RWPE2 (cell line): ENCODE results near the gene LTA4H.

Experiments
- ATAC-seq: fragments of 200-7000 bp; cut with Tn5 transposase; 3 replicates; pipeline ENCODE4 v1.9.1; 2021; ENCODE audit warnings: low read depth
- DNase-seq: peaks from one replicate; pipeline ENCODE4 v3.0.0-alpha.2; 2020; ENCODE audit warnings: low spot score
- H3K27ac ChIP-seq: fragments of 450-650 bp; 2 replicates; pipeline ENCODE4 v1.5.1; 2017; ENCODE audit warnings: mild to moderate bottlenecking; ENCODE audit not compliant: poor library complexity, severe bottlenecking
- H3K27me3 ChIP-seq: fragments of 250-450 bp; sonication (Bioruptor Pico); 2 replicates; pipeline ENCODE4 v1.5.1; 2021; ENCODE audit warnings: mild to moderate bottlenecking, moderate library complexity; ENCODE audit not compliant: insufficient read depth, poor library complexity, severe bottlenecking
- H3K36me3 ChIP-seq: fragments of 250-450 bp; sonication (Bioruptor Pico); 2 replicates; pipeline ENCODE4 v1.5.1; 2020; ENCODE audit warnings: low read depth, mild to moderate bottlenecking, moderate library complexity
- H3K4me1 ChIP-seq: fragments of 250-450 bp; sonication (Bioruptor Pico); 2 replicates; pipeline ENCODE4 v1.5.1; 2021; ENCODE audit warnings: mild to moderate bottlenecking, moderate library complexity; ENCODE audit not compliant: insufficient read depth, poor library complexity, severe bottlenecking
- H3K4me3 ChIP-seq: fragments of 250-450 bp; sonication (Bioruptor Pico); 2 replicates; pipeline ENCODE4 v1.5.1; 2021; ENCODE audit warnings: mild to moderate bottlenecking, moderate library complexity; ENCODE audit not compliant: severe bottlenecking
- H3K9me3 ChIP-seq: fragments of 250-450 bp; sonication (Bioruptor Pico); 2 replicates; pipeline ENCODE4 v1.5.1; 2021; ENCODE audit warnings: mild to moderate bottlenecking, moderate library complexity; ENCODE audit not compliant: severe bottlenecking
- TF ChIP-seq, protein P1 (sequence below): fragments of 450-650 bp; IDR thresholded peaks from one replicate; pipeline ENCODE4 v1.5.1; 2017; ENCODE audit warnings: mild to moderate bottlenecking, moderate library complexity; ENCODE audit not compliant: poor library complexity, severe bottlenecking

Gene LTA4H

DNA sequence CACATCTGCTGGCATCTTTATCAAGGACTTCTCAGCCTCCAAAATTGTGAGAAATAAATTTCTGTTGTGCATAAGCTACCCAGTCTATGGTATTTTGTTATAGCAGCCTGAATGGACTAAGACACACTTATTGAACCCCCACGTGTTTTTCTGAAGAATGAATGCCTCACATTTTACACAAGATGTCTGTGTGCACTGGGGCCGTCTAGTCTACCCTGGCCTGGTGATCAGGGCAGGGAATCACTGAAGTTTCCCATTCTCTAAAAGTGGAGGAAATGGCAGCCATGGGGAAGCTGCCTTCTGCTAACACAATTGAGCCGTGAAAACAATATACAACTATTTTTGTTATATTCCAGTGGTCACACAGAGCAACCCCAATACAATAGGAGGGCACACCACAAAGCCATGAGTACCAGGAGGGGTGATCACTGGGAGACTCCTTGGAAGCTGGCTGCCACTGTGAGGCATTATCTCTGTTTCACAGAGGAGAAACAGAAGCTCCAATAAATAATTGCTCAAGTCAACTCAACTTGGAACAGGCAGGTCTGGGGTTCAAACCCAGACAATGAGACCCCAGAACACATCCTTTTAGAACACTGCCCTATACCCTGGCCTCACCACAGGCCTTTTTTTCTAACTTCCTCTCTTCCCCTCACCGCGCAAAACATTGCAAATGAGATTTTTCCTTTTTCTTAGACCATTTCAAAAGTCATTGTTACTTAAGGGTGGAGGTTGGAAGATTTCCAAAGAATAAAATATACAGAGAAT lies 18.3 kb upstream of the LTA4H start:
- peaks cover 6% of the 10 kb centered on the region for H3K4me1 ChIP-seq
- no peak for DNase-seq
- TF ChIP-seq, protein P1, sequence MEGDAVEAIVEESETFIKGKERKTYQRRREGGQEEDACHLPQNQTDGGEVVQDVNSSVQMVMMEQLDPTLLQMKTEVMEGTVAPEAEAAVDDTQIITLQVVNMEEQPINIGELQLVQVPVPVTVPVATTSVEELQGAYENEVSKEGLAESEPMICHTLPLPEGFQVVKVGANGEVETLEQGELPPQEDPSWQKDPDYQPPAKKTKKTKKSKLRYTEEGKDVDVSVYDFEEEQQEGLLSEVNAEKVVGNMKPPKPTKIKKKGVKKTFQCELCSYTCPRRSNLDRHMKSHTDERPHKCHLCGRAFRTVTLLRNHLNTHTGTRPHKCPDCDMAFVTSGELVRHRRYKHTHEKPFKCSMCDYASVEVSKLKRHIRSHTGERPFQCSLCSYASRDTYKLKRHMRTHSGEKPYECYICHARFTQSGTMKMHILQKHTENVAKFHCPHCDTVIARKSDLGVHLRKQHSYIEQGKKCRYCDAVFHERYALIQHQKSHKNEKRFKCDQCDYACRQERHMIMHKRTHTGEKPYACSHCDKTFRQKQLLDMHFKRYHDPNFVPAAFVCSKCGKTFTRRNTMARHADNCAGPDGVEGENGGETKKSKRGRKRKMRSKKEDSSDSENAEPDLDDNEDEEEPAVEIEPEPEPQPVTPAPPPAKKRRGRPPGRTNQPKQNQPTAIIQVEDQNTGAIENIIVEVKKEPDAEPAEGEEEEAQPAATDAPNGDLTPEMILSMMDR: no peak
- H3K36me3 ChIP-seq: no peaks in the 10 kb centered on the region
- ATAC-seq: no peak
- no peak overlapping the region for H3K4me3 ChIP-seq
- H3K27me3 ChIP-seq: no peaks in the 10 kb centered on the region
- no peaks in the 10 kb centered on the region for H3K9me3 ChIP-seq
- no peak overlapping the region for H3K27ac ChIP-seq

DNA sequence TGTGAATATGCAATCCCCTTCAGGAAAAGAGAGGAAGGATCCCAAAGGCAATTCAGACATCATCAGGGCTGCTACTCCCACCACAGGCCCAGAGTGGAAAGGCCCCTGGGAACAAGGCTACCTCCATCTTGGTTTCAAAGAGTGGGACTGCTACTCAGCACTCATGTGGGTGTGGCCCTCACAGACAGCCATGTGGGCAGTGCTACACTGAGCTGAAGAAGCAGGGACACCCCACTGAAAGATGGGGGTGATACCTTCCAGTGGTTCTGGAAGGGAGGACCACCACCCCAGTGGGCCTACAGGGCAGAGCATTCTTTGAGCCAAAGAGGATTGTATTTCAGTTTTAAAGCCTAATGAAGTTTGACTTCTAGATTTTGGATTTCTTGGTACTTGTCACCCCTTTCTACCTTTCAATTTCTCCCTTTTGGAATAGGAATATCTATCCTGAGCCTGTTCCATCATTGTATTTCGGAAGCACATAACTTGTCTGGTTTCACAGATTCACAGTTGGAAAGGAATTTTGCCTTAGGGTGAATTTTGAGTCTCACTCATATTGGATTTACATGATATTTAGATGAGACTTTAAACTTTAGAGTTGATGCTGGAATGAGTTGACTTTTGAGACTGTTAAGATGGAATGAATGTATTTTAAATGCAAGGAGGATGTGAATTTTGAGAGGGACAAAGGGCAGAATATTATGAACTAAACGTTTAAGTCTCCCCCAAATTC lies 16.5 kb upstream of the LTA4H start:
- H3K9me3 ChIP-seq: no peaks in the 10 kb centered on the region
- H3K27me3 ChIP-seq: no peaks in the 10 kb centered on the region
- H3K36me3 ChIP-seq: no peaks in the 10 kb centered on the region
- peaks cover 17% of the 10 kb centered on the region for H3K4me1 ChIP-seq
- no peak for ATAC-seq
- DNase-seq: no peak
- H3K4me3 ChIP-seq: no peak overlapping the region
- TF ChIP-seq, protein P1: no peak
- H3K27ac ChIP-seq: no peak overlapping the region

DNA sequence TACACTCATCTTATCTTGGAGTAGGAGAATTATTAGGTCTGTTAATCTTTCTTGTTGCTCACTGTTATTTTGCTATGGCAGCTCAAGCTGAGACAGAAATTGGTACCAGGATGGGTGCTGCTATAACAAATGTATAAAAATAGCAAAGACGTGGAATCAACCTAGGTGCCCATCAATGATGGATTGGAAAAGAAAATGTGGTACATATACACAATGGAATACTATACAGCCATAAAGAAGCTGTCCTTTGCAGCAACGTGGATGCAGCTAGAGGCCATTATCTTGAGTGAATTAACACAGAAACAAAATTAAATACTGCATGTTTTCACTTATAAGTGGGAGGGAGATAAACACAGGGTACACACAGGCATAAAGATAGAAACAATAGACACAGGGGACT lies 14.8 kb upstream of the LTA4H start:
- ATAC-seq (no peak), DNase-seq (no peak)
- Histone ChIP-seq H3K4me3 (no peak overlapping the region), H3K27me3 (no peaks in the 10 kb centered on the region), H3K9me3 (no peaks in the 10 kb centered on the region), H3K4me1 (peaks cover 22% of the 10 kb centered on the region), H3K27ac (no peak overlapping the region), H3K36me3 (no peaks in the 10 kb centered on the region)
- TF ChIP-seq, protein P1: no peak

DNA sequence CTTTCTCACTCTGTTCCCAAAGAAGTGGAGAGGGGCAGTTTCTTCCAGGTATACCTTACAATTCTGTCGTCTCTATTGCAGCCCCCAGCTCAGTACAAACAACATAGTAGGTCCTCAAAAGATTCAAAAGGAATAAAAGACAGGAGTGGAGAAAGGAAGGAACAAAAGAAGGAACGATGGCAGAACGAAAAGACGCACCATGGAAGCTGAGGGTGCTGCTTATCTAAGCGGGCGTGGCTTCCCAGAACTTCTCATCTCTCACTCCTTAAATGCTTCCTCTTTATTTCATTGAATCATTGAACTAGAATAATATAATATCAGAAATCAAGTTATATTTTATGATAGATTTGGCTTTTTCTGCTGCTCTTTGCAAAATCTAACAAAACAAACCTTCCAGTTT lies 13.7 kb upstream of the LTA4H start:
- H3K4me1 ChIP-seq: peaks cover 29% of the 10 kb centered on the region

More for the DNA sequence above, 13.7 kb upstream of the LTA4H start:
- H3K9me3 ChIP-seq: no peaks in the 10 kb centered on the region
- H3K27ac ChIP-seq: peak overlapping the region; percentile 90
- DNase-seq: no peak
- H3K4me3 ChIP-seq: no peak overlapping the region
- no peak for ATAC-seq
- no peaks in the 10 kb centered on the region for H3K36me3 ChIP-seq
- TF ChIP-seq, protein P1: no peak
- H3K27me3 ChIP-seq: no peaks in the 10 kb centered on the region
